T-helper 22 cell (primary cell): Measurements from ENCODE around the gene TPX2.
"Not testable (repeated sequence)": the region's sequence is repeated elsewhere in the genome, so short reads cannot be mapped to it uniquely, and the experiment has no call there.

ENCODE experiments used
- DNase-seq: peaks from one replicate; pipeline ENCODE4 v3.0.0-alpha.2; 2020; ENCODE audit warnings: low read depth

The TPX2 gene

GRCh38 chr20:31764641-31765305 is 25.7 kb downstream of the TPX2 start:
- DNase-seq = no peak

GRCh38 chr20:31767805-31768204 is 28.7 kb downstream of the TPX2 start:
- no peak for DNase-seq

- DNase-seq = no peak
Measured at GRCh38 chr20:31769681-31770080, 30.6 kb downstream of the TPX2 start.

GRCh38 chr20:31770243-31770642 is 31.2 kb downstream of the TPX2 start:
- no peak for DNase-seq

GRCh38 chr20:31774408-31774807 is 35.3 kb downstream of the TPX2 start:
- no peak for DNase-seq

GRCh38 chr20:31780839-31781238 is 41.7 kb downstream of the TPX2 start:
- no peak for DNase-seq

- no peak for DNase-seq
Measured at GRCh38 chr20:31781945-31782344, 42.9 kb downstream of the TPX2 start.

GRCh38 chr20:31784354-31785044 is 45.4 kb downstream of the TPX2 start:
- no peak for DNase-seq

GRCh38 chr20:31785089-31785488 is 46.0 kb downstream of the TPX2 start:
- DNase-seq = no peak

GRCh38 chr20:31788578-31788977 is 49.5 kb downstream of the TPX2 start:
- DNase-seq = no peak

GRCh38 chr20:31790401-31790800 is 51.3 kb downstream of the TPX2 start:
- DNase-seq = no peak

GRCh38 chr20:31797364-31797763 is 58.3 kb downstream of the TPX2 start:
- no peak for DNase-seq

GRCh38 chr20:31801508-31801907 is 62.4 kb downstream of the TPX2 start:
- no peak for DNase-seq

GRCh38 chr20:31803552-31804291 is 64.6 kb downstream of the TPX2 start:
- no peak for DNase-seq

- DNase-seq = no peak
Measured at GRCh38 chr20:31806564-31807355, 67.7 kb downstream of the TPX2 start.

- no peak for DNase-seq
Measured at GRCh38 chr20:31808481-31808880, 69.4 kb downstream of the TPX2 start.

- DNase-seq = no peak
Measured at GRCh38 chr20:31809661-31810060, 70.6 kb downstream of the TPX2 start.

- DNase-seq = no peak
Measured at GRCh38 chr20:31811198-31811597, 72.1 kb downstream of the TPX2 start.

GRCh38 chr20:31811796-31812728 is 73.0 kb downstream of the TPX2 start:
- no peak for DNase-seq

- DNase-seq = no peak
Measured at GRCh38 chr20:31813611-31814010, 74.5 kb downstream of the TPX2 start.

- DNase-seq = not testable (repeated sequence)
Measured at GRCh38 chr20:31814142-31814541, 75.1 kb downstream of the TPX2 start.
